GM21447 (cell line): ENCODE results near the gene PTGES3L.

ENCODE experiments used
- ATAC-seq: cut with Tn5 transposase; IDR thresholded peaks from one replicate; pipeline ENCODE4 v1.9.1; 2021; ENCODE audit not compliant: unreplicated experiment

Gene PTGES3L

GRCh38 chr17:42979511-42980273 is at the start of gene PTGES3L:
Gene PTGES3L, minus strand, starts transcription at chr17:42980080. Its CDS starts 27 bp downstream, at chr17:42980053.
- peak; percentile 40 for ATAC-seq

- no peak for ATAC-seq
Observed at GRCh38 chr17:43028221-43028861, 48.5 kb upstream of the PTGES3L start.

GRCh38 chr17:43027091-43028032 is 47.5 kb upstream of the PTGES3L start:
- no peak for ATAC-seq

- ATAC-seq: no peak
Observed at GRCh38 chr17:43026595-43026994, 46.7 kb upstream of the PTGES3L start.

- no peak for ATAC-seq
Observed at GRCh38 chr17:43025766-43026537, 46.1 kb upstream of the PTGES3L start.

GRCh38 chr17:43025290-43025657 is 45.4 kb upstream of the PTGES3L start:
- ATAC-seq: no peak

- peak; percentile 49 for ATAC-seq
Observed at GRCh38 chr17:43024407-43025289, 44.8 kb upstream of the PTGES3L start, which contains the start of gene RND2. Gene RND2, plus strand, starts transcription at chr17:43025231. Its CDS starts 117 bp downstream, at chr17:43025348.

- ATAC-seq: no peak
Observed at GRCh38 chr17:43021741-43022512, 42.0 kb upstream of the PTGES3L start, which contains the start of gene VAT1. Gene VAT1, minus strand, starts transcription at chr17:43022385. Its CDS starts 63 bp downstream, at chr17:43022322.

- no peak for ATAC-seq
Observed at GRCh38 chr17:43020789-43021740, 41.2 kb upstream of the PTGES3L start.

- no peak for ATAC-seq
Observed at GRCh38 chr17:43020030-43020621, 40.2 kb upstream of the PTGES3L start.

GRCh38 chr17:43019418-43019817 is 39.5 kb upstream of the PTGES3L start:
- ATAC-seq: no peak

GRCh38 chr17:43018932-43019331 is 39.1 kb upstream of the PTGES3L start:
- ATAC-seq: no peak

GRCh38 chr17:43018008-43018853 is 38.4 kb upstream of the PTGES3L start:
- no peak for ATAC-seq

GRCh38 chr17:43016216-43016615 is 36.3 kb upstream of the PTGES3L start:
- no peak for ATAC-seq

- no peak for ATAC-seq
Observed at GRCh38 chr17:43015579-43015978, 35.7 kb upstream of the PTGES3L start.
